ENCODE data around the gene MEIOC.

GRCh38 chr17:44606658-44607057 is 49.6 kb upstream of the MEIOC start:
- TF ChIP-seq POLR2AphosphoS5 (IDR thresholded peaks at IDR 0.05; ENCODE audit: low read depth, low read length) (no peak), TAF1 (IDR thresholded peaks at IDR 0.05; ENCODE audit: low read depth, low read length) (no peak), POLR2A (IDR thresholded peaks at IDR 0.05; ENCODE audit: low read depth, low read length) (no peak), PAX5 (IDR thresholded peaks at IDR 0.05; ENCODE audit: insufficient read depth, low read length, severe bottlenecking) (no peak), SPI1 (IDR thresholded peaks at IDR 0.05; ENCODE audit: low read depth, low read length) (no peak)

Data from GM12891 (cell line).